Fibroblast of upper back skin (primary cell): ENCODE measurements around the gene TMX3.

Experiments
- DNase-seq: peaks from one replicate; pipeline ENCODE4 v3.0.0-alpha.2; 2013

The TMX3 gene

GRCh38 chr18:68705119-68705518, 9.8 kb downstream of the TMX3 start:
- DNase-seq: no peak

GRCh38 chr18:68703326-68703725, 11.6 kb downstream of the TMX3 start:
- DNase-seq: peak; percentile 3

GRCh38 chr18:68701353-68701752, 13.6 kb downstream of the TMX3 start:
- DNase-seq: no peak

GRCh38 chr18:68699043-68699442, 15.9 kb downstream of the TMX3 start:
- DNase-seq: peak; percentile 71

DNA sequence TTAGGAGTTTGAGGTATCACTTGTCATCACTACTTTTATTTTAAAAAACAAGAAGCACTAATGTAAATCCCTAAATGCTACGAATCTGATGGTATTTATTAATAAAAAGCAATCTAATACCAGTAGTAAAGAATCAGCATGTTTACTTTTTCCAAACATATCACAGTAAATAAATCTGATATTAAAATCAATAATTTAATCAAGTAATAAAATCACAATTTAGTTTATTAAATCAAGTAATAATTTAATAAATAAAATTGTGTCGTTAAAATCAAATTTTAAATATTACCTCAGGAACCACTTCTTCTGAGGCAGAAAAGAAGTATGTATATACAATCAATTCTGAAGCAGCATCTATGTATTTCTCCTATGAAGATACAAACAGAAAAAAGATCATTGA, 18.0 kb downstream of the TMX3 start:
- DNase-seq: no peak

DNA sequence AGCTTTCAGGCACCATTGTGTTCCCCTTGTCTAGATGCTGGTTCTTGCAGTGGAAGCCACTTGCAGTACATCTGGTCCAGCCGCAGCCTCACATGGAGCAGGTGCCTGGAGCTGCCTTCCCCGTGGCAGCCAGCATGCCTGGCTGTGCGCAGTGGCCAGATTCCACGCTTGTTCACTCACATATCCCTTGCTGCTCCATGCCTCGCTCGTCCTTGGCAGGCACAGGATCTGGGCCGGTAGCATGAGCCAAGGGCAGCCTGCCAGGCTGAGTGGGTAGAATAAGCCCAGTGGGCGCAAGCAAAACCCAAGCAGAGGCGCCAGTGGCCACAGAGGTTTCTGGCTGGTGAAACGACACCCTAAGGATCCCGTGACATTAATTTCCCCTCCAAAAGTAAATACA, 20.6 kb downstream of the TMX3 start:
- DNase-seq: no peak

- no peak for DNase-seq
Observed at GRCh38 chr18:68693091-68693815, 21.7 kb downstream of the TMX3 start.

DNA sequence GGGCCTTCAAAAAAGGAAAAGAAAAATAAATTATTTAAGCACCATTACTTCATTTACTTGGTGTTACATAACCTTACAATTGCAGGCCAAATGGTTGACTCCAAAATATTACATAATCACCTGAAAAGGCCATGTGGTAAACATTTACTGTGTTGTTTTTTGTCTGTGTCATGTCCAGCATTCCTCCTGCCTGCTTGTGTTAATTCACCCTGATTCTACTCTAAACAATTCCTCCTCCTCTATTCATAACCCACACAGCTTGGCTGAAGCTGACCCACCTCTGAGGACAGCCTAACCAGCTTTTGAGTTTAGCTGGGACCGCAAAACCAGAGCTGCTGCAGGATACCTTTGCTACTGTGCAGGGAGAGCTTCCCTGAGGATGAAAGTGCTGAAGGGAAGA, 35.4 kb downstream of the TMX3 start:
- DNase-seq: no peak

GRCh38 chr18:68676913-68677312, 38.0 kb downstream of the TMX3 start:
- peak; percentile 33 for DNase-seq

DNA sequence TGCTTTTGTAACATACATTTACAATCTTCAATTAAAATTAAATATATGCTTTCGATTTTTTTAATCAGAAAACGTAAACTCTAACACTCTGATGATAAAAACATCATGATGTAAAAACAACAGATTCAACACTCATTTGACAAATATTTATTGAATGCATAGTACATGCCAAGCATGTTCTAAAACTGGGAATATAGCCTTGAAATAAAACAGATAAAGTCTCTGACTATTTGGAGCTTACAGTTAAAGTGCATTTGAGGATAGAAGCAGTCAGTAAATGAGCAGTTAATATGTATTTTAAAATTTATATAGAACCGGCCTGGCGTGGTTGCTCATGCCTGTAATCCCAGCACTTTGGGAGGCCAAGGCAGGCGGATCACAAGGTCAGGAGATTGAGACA, 47.8 kb downstream of the TMX3 start:
- DNase-seq: no peak

GRCh38 chr18:68666381-68666780, 48.5 kb downstream of the TMX3 start:
- DNase-seq: no peak

DNA sequence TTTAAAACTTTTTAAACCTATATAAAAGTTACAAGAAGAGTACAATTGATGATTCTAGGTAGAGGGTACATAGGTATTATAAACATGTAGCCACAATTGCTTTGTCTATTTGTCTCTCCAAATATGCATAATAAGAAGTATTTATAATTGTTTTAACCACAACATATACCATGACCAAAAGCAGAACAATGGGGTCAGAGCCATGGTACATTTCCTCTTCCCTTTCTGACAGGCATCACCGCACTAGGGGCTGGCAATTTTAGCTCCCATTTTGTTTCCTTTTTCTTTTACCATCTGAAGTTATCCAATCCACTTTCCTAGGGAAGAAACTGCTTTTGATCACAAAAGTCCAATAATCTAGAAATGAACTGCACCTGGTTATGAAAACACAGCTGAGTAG, 49.3 kb downstream of the TMX3 start:
- DNase-seq: no peak

DNA sequence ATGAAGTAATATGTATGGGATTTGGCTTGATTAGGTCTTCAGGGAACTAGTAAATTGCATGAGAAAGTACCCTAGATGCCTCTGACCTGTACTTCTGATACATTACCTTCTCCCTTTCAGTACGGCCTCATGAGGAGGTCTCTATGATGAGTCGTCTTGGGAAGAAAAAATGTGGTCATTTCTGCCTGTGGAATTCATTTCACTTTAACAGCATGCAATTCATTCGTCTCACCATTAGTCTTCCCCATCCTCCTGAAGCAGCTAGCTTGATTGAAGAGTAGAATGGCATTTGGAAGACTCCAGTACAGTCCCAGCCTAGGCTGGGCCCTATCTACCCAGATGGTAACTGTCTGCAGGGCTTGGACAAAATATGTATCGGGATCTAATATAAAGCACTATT, 52.2 kb downstream of the TMX3 start:
- DNase-seq: peak; percentile 54

DNA sequence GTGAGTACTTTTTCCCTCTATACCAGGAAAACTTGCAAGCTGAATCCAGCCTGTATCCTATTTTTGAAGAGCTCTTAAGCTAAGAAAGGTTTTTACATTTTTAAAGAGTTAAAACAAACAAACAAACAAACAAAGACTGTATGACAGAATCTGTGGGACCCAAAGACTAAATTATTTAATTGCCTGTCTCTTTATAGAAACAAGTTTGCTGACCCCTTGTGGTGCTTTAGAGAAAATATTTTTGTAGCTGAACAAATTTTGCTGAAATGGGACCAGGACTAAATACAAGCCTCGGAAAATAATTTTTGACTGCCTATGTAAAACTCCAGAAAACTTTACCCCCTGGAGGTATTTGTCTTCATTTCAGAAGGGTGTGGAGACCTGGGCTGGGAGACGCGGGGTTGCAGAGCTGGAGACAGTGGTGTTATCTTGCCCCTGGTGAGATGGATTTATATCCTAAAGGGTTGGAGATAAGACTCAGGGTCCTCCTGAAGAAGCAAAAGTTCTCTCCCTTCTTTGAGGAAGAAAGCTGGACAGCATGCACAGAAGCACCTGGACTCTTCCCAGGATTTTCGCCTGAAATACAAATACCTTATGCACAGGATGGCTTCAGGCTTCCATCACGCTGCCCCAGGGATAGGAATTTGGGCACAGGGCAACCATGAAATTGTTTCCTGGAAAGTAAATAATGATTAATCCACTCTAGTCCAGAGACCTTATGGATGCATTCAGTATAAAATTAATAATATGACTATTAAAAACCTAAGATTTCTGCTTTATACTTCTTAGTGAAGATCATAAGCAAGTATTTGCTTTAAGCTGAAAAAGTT, 54.3 kb downstream of the TMX3 start:
- DNase-seq: peak; percentile 54

GRCh38 chr18:68648191-68648590, 66.7 kb downstream of the TMX3 start:
- no peak for DNase-seq

DNA sequence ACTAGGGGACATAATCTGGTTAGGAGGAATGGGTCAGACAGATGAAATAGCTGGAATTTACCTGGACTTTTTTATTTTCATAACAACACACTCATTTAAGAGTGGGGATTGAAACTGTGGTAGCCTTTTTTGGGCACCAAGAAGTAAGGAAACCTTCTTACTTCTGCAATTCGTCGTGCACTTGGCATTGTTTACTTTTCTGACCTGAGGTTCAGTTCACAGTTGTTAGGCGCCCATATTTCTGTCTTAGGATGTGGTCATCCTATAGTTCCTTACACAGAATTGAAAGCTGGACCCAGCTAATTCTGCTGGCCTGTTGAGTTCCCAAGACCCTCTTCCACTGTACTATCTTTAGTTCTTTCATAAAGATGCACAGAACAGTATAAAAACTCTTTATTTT, 72.9 kb downstream of the TMX3 start:
- no peak for DNase-seq

DNA sequence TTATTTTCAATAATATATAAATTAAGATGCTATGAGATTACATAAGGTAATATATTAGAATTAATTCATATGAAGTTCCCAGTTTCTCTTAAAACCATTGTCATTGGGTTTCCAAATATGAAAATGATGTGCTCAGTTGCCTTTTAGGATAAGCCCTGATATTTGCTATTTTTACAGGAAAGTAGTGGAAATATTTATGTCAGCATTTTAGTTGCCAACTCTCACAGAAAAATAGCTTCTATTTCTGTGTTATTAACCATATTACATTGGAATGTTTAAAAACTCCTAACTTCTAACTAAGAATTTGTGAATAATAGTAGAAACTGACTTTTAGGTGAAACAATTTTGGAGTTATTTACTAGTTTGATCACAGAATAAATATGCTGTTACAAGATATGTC, 74.0 kb downstream of the TMX3 start:
- no peak for DNase-seq

GRCh38 chr18:68638613-68639012, 76.3 kb downstream of the TMX3 start:
- DNase-seq: no peak

- DNase-seq: no peak
Observed at GRCh38 chr18:68627812-68628211, 87.1 kb downstream of the TMX3 start.
